ENCODE measurements around the gene PEX14. TPM values are rescaled to one million over a fixed set of nuclear protein-coding genes. Genes with fewer than 3 reads are reported as not detected.

The PEX14 gene
- total RNA-seq, 1 donor from 2014 or later = 17.8 TPM

DNA sequence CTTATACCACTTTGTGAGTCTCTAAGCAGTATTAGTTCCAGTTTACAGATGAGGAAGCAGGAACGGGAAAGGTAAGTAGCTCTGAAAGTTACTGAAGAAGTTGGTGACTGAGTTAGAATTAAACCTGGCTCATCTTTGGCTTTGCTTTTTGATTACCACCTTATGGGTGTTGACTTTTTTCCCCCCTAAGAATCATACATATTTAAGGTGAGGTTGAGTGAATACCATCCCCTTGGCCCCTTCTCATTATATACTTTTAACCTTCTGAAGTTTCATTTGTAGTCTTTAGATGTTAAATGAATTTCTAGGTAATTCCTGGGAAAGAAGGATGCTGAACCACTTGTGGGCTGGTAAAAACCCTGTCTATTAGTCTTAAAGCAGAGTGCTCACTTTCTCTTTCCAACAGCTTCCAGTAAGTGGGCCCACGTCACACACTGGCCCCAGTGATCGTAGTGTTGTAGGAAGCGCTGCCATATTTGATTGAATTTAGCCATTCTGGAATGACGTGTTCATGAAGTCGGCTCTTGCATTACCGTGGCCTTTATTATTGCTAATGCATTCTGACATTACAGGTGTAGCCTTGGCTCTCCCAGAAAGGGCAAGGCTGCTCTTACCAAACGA is 46.9 kb downstream of the PEX14 start:
- Mint-ChIP-seq H3K36me3 (ENCODE audit: low read depth) (peaks cover 15% of the 10 kb centered on the region), H3K4me1 (peaks cover 4% of the 10 kb centered on the region), H3K27me3 (no peaks in the 10 kb centered on the region), H3K27ac (no peak overlapping the region), H3K4me3 (no peak overlapping the region), H3K9me3 (no peaks in the 10 kb centered on the region)
- no peak for ATAC-seq (ENCODE audit: low read depth)
- CTCF ChIA-PET = interaction anchor here (1.1 kb wide), 1 partner anchor 27 kb away, joined by 4 read pairs; no protein-coding TSS in a partner anchor
- intact Hi-C loops (cut with micrococcal nuclease) = no loop called here
- DNase-seq = no peak
- POLR2A ChIA-PET = no interaction called here
- TF ChIP-seq, protein P1, sequence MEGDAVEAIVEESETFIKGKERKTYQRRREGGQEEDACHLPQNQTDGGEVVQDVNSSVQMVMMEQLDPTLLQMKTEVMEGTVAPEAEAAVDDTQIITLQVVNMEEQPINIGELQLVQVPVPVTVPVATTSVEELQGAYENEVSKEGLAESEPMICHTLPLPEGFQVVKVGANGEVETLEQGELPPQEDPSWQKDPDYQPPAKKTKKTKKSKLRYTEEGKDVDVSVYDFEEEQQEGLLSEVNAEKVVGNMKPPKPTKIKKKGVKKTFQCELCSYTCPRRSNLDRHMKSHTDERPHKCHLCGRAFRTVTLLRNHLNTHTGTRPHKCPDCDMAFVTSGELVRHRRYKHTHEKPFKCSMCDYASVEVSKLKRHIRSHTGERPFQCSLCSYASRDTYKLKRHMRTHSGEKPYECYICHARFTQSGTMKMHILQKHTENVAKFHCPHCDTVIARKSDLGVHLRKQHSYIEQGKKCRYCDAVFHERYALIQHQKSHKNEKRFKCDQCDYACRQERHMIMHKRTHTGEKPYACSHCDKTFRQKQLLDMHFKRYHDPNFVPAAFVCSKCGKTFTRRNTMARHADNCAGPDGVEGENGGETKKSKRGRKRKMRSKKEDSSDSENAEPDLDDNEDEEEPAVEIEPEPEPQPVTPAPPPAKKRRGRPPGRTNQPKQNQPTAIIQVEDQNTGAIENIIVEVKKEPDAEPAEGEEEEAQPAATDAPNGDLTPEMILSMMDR (IDR thresholded peaks at IDR 0.05) = no peak

DNA sequence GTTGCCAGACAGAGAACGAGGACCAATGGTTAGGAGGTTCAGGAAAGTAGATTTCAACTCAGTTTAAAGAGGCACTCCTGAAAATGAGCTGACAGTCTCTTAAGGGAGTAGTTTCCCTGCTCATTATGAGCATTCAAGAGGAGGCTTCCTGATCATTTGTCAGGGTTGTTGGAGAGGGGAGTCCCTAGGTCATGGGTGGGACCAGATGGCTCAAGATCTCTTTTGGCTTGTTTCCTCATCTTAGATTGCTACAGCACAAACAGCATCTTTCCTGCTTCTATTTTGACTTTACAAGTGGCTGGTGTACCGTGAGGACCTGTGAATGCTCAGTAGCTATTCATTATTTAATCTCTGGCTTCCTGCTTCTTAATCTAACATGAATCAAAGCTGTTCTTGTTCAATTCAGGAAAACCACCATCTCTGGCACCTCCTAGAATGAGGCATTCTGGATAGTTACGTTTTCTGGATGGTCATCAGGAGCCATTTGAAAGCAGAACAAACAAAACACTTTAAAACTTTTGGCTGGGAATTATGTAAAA is 47.6 kb downstream of the PEX14 start:
- DNase-seq (no peak), ATAC-seq (ENCODE audit: low read depth) (no peak)
- TF ChIP-seq, protein P1 (IDR thresholded peaks at IDR 0.05) = no peak
- Mint-ChIP-seq H3K27ac (no peak overlapping the region), H3K4me3 (no peak overlapping the region), H3K36me3 (ENCODE audit: low read depth) (peaks cover 15% of the 10 kb centered on the region), H3K9me3 (no peaks in the 10 kb centered on the region), H3K4me1 (no peaks in the 10 kb centered on the region), H3K27me3 (no peaks in the 10 kb centered on the region)
- POLR2A ChIA-PET = no interaction called here
- intact Hi-C loops (cut with micrococcal nuclease) = no loop called here
- CTCF ChIA-PET = interaction anchor here (1.1 to 1.3 kb wide), 2 partner anchors 15 to 27 kb away, joined by 4 to 6 read pairs; no protein-coding TSS in a partner anchor

DNA sequence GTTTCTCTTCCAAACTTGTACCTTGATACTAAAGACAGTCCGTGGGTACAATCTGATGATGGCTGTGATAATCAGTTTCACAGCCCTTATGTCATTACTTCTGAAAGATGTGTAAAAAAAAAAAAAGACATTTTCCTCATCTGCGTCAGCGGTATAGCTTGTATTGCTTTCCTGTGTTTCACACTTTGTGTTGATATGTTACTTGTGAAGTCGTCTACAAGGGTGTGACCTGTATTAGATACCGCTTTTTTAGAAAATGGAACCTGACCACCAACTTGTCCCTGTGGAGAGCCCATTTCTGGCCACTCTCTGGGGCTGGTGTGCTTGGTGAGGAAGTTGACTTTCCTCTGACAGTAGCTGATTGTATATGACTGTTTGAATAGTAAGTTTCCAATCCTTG is 50.5 kb downstream of the PEX14 start:
- DNase-seq (no peak), ATAC-seq (ENCODE audit: low read depth) (no peak)
- intact Hi-C loops (cut with micrococcal nuclease) = no loop called here
- ChIA-PET POLR2A (interaction anchor here (0.7 kb wide), 1 partner anchor 14 kb away, joined by 3 read pairs; no protein-coding TSS in a partner anchor), CTCF (no interaction called here)
- TF ChIP-seq, protein P1 (IDR thresholded peaks at IDR 0.05) = no peak
- H3K4me1 Mint-ChIP-seq = no peaks in the 10 kb centered on the region
- no peaks in the 10 kb centered on the region for H3K9me3 Mint-ChIP-seq
- H3K36me3 Mint-ChIP-seq (ENCODE audit: low read depth) = peaks cover 20% of the 10 kb centered on the region
- no peak overlapping the region for H3K27ac Mint-ChIP-seq
- no peak overlapping the region for H3K4me3 Mint-ChIP-seq
- no peaks in the 10 kb centered on the region for H3K27me3 Mint-ChIP-seq

DNA sequence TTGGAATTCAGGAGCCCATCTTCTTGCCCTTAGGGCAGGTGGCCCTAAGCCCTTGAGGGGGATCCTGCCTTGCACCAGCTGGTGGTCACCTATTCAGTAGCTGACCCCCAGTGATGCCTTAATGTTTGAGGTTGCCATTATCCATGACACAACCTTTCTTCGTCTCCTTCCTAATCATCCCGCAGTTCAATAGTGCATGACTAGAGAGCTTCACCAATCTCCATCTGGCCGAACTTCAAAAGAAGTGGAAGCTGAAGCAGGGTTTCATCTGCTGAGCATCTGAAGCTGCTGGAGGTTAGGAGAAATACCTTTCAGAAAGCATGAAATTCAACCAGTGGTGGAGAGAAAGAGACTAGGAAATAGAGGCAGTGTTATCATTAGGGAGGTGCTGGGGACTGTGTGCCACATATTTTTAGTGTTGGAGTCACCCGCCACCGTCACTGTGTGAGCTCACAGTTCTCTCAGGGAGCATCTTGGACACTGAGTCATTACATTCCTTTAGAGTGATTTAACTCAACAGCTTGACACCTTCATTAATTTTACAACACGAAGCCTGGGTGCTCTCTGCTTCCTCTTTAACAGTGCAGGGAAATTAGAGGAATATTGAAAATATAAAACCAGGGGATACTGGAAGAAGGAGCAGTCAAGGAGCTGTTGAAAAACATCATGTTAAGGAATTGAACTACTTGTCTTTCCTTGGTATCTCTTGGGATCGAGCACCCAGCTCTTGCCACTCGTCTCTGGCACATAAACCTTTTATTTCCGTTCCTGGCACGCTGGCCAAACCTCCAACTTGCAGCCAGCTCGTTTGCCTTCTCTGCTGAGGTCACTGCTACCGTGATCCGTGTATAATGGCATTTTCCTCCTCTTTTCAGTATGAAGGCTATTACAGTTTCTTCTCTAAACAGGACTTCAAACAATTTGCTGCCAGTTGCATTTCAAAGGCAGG is 53.6 kb downstream of the PEX14 start:
- ATAC-seq (ENCODE audit: low read depth) = no peak
- Mint-ChIP-seq H3K27me3 (no peaks in the 10 kb centered on the region), H3K4me3 (no peak overlapping the region), H3K4me1 (no peaks in the 10 kb centered on the region), H3K36me3 (ENCODE audit: low read depth) (peaks cover 16% of the 10 kb centered on the region), H3K9me3 (no peaks in the 10 kb centered on the region), H3K27ac (no peak overlapping the region)
- ChIA-PET POLR2A (no interaction called here), CTCF (no interaction called here)
- intact Hi-C loops (cut with micrococcal nuclease) = no loop called here
- TF ChIP-seq, protein P1 (IDR thresholded peaks at IDR 0.05) = no peak
- DNase-seq = no peak

DNA sequence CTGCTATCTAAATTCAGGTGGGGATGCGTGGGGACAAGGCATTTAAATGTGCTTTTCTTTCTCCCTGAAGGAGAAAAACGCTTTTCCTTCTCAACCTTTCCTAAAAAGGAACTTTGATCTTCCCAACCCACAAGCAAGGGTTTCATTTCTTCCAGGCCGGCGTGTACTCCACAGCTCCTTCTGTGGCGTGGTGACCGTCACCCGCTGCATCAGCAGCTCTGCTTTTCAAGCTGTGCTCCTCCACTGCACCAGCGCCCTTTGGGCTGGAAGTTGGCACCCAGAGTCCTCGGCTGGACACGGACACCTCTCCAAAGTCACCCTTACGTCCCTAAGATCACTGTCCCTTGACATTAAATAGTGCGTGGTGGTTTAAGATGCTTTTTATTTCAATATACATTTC is 54.3 kb downstream of the PEX14 start:
- H3K27me3 Mint-ChIP-seq = no peaks in the 10 kb centered on the region
- no peak overlapping the region for H3K27ac Mint-ChIP-seq
- ChIA-PET POLR2A (no interaction called here), CTCF (no interaction called here)
- H3K36me3 Mint-ChIP-seq (ENCODE audit: low read depth) = peaks cover 13% of the 10 kb centered on the region
- no peaks in the 10 kb centered on the region for H3K9me3 Mint-ChIP-seq
- H3K4me3 Mint-ChIP-seq = no peak overlapping the region
- H3K4me1 Mint-ChIP-seq = no peaks in the 10 kb centered on the region
- TF ChIP-seq, protein P1 (IDR thresholded peaks at IDR 0.05) = no peak
- ATAC-seq (ENCODE audit: low read depth) (no peak), DNase-seq (no peak)
- intact Hi-C loops (cut with micrococcal nuclease) = no loop called here
